Activated CD8-positive, alpha-beta T cell treated with anti-CD3 and anti-CD28 coated beads for 36 hours (primary cell): ENCODE measurements around the gene C16orf74. TPM values are rescaled to one million over a fixed set of nuclear protein-coding genes. Genes with fewer than 3 reads are reported as not detected.

Experiments used
- ATAC-seq: fragments of 200-7000 bp; cut with Tn5 transposase; one replicate; pipeline ENCODE4 v1.10.0; 2021; ENCODE audit warnings: mild to moderate bottlenecking, moderate library complexity
- CTCF ChIA-PET: fragments of 350-600 bp; sonication (Branson Sonifier 250); formaldehyde crosslinking; loops from one replicate; lab custom pipeline; 2021; ENCODE audit warnings: antibody characterized with exemption; lab: Charles Lee
- POLR2A ChIA-PET: fragments of 350-600 bp; sonication (Branson Sonifier 250); formaldehyde crosslinking; loops from one replicate; lab custom pipeline; 2021; ENCODE audit warnings: antibody characterized with exemption; lab: Charles Lee
- DNase-seq: peaks from one replicate; pipeline ENCODE4 v3.0.0-alpha.2; 2020
- H3K27ac Mint-ChIP-seq: one replicate; pipeline ENCODE4 v1.8.0; 2021; ENCODE audit warnings: mild to moderate bottlenecking, mixed read lengths
- H3K27me3 Mint-ChIP-seq: one replicate; pipeline ENCODE4 v1.8.0; 2021; ENCODE audit warnings: mixed read lengths
- H3K36me3 Mint-ChIP-seq: one replicate; pipeline ENCODE4 v1.8.0; 2021; ENCODE audit warnings: low read depth, mixed read lengths
- H3K4me1 Mint-ChIP-seq: one replicate; pipeline ENCODE4 v1.8.0; 2021; ENCODE audit warnings: low read depth, mixed read lengths
- H3K4me3 Mint-ChIP-seq: one replicate; pipeline ENCODE4 v1.8.0; 2021; ENCODE audit warnings: mild to moderate bottlenecking, moderate library complexity, mixed read lengths
- H3K9me3 Mint-ChIP-seq: one replicate; pipeline ENCODE4 v1.8.0; 2021; ENCODE audit warnings: mixed read lengths
- CTCF ChIP-seq: fragments of 200-600 bp; IDR thresholded peaks from one replicate; pipeline ENCODE4 v1.8.0; 2022; ENCODE audit warnings: antibody characterized with exemption, mild to moderate bottlenecking
- intact Hi-C: fragments of 100-400 bp; cut with micrococcal nuclease; formaldehyde crosslinking; loops from one replicate; pipeline ENCODE4 v1.10.0; 2022
- total RNA-seq, 2 experiments: library from RNA; stranded (reverse); gene quantifications; one replicate each; pipeline ENCODE4 v1.2.3, GENCODE V29; 2021

The C16orf74 gene
- total RNA-seq, 2 experiments from 2014 or later = 1.1 to 1.4 TPM

- TF ChIP-seq CTCF = no peak
- Mint-ChIP-seq H3K27me3 (no peaks in the 10 kb centered on the region), H3K4me1 (peaks cover 14% of the 10 kb centered on the region), H3K27ac (no peak overlapping the region), H3K4me3 (no peak overlapping the region), H3K36me3 (peaks cover 24% of the 10 kb centered on the region), H3K9me3 (no peaks in the 10 kb centered on the region)
- ChIA-PET POLR2A (no interaction called here), CTCF (interaction anchor here (1.2 kb wide), 1 partner anchor 18 kb away, joined by 4 read pairs; no protein-coding TSS in a partner anchor)
- intact Hi-C loops = no loop called here
- ATAC-seq (no peak), DNase-seq (no peak)
These were observed 26.9 kb upstream of the C16orf74 start for GRCh38 chr16:85777583-85778310.

- TF ChIP-seq CTCF = no peak
- CTCF ChIA-PET = no interaction called here
- ATAC-seq (no peak), DNase-seq (no peak)
- peaks cover 10% of the 10 kb centered on the region for H3K4me1 Mint-ChIP-seq
- no peaks in the 10 kb centered on the region for H3K9me3 Mint-ChIP-seq
- H3K4me3 Mint-ChIP-seq = no peak overlapping the region
- intact Hi-C loops = no loop called here
- H3K27ac Mint-ChIP-seq = no peak overlapping the region
- POLR2A ChIA-PET = no interaction called here
- no peaks in the 10 kb centered on the region for H3K27me3 Mint-ChIP-seq
- H3K36me3 Mint-ChIP-seq = peaks cover 13% of the 10 kb centered on the region
These were observed 23.9 kb upstream of the C16orf74 start for GRCh38 chr16:85774811-85775210.

GRCh38 chr16:85774136-85774535 lies 23.2 kb upstream of the C16orf74 start:
- CTCF ChIA-PET = no interaction called here
- Mint-ChIP-seq H3K4me3 (no peak overlapping the region), H3K4me1 (peaks cover 5% of the 10 kb centered on the region), H3K27ac (no peak overlapping the region), H3K36me3 (peaks cover 10% of the 10 kb centered on the region), H3K27me3 (no peaks in the 10 kb centered on the region), H3K9me3 (no peaks in the 10 kb centered on the region)
- intact Hi-C loops = no loop called here
- DNase-seq = no peak
- no peak for TF ChIP-seq CTCF
- POLR2A ChIA-PET = no interaction called here
- no peak for ATAC-seq

- Mint-ChIP-seq H3K36me3 (peaks cover 4% of the 10 kb centered on the region), H3K9me3 (no peaks in the 10 kb centered on the region), H3K4me1 (no peaks in the 10 kb centered on the region), H3K27me3 (no peaks in the 10 kb centered on the region), H3K27ac (no peak overlapping the region), H3K4me3 (no peak overlapping the region)
- ChIA-PET POLR2A (no interaction called here), CTCF (no interaction called here)
- DNase-seq (no peak), ATAC-seq (no peak)
- intact Hi-C loops = no loop called here
- no peak for TF ChIP-seq CTCF
These were observed 22.1 kb upstream of the C16orf74 start for GRCh38 chr16:85773044-85773443.

GRCh38 chr16:85770741-85771140 lies 19.8 kb upstream of the C16orf74 start:
- Mint-ChIP-seq H3K27ac (no peak overlapping the region), H3K4me3 (no peak overlapping the region), H3K4me1 (no peaks in the 10 kb centered on the region), H3K27me3 (no peaks in the 10 kb centered on the region), H3K36me3 (no peaks in the 10 kb centered on the region), H3K9me3 (no peaks in the 10 kb centered on the region)
- POLR2A ChIA-PET = no interaction called here
- no peak for ATAC-seq
- DNase-seq = no peak
- TF ChIP-seq CTCF = no peak
- intact Hi-C loops = no loop called here
- CTCF ChIA-PET = no interaction called here
